NCI-H1105 treated with DMSO at 0.1 percent for 48 hours (cell line): ENCODE results near the gene CCNYL1.

ENCODE experiments used
- DNase-seq: peaks from one replicate; lab custom pipeline; 2025; lab: John Stamatoyannopoulos, UW

CCNYL1 gene

DNA sequence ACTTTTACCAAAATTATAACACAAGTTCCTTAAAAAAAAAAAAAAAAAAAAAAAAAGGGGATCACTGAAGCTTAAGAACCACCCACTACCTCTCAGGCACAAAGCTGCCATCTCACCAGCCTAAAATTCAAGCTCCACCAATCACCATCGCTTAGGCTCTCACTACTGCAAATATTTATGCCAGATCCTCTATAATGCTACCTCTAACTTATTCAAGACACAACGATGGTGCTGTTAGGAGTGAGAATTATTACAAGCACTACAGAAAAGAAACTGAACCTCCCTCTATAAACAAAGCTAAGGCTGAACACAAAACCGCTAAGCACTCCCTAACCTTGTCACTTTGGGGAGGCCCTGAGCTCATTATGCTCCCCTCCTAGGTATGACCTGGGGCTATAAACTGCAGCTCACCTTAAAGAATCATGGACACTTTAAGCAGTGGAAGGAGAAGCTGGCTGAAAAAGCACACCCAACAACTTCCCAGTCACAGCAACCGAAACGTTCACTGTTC is 54.7 kb downstream of the CCNYL1 start:
- no peak for DNase-seq

DNA sequence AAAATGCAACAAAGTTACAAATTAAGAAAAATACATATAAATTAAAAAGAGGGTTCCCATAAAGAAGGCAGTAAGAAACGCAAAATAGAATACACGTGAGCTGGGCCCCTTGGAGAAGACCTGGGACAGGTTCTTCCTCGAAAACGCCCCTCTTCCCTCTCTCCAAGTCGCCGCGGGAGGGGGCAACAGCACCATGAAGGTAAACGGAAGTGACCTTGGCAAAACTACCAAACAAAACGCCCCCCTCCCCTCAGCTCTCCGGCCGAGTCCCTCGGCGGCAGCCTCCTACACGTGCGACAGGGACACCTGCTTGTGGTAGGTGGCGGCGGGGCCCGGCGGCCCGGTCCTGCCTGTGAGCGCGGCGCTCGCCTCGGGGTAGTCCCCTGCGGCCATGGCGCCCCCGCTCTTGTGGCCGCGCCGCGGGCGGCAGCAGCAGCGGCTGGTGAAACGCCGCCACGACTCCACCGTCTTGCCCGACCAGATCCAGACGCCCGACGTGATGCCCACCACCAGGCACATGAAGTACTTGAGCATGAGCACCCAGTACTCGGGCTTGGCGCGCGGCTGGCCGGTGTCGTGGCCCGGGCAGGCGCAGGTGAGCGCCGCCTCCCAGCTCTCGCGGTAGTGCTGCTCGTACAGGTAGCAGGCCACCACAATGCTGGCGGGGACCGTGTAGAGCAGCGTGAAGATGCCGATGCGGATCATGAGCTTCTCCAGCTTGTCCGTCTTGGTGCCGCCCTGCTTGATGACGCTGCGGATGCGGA is 55.4 kb downstream of the CCNYL1 start:
- peak; percentile 61 for DNase-seq

DNA sequence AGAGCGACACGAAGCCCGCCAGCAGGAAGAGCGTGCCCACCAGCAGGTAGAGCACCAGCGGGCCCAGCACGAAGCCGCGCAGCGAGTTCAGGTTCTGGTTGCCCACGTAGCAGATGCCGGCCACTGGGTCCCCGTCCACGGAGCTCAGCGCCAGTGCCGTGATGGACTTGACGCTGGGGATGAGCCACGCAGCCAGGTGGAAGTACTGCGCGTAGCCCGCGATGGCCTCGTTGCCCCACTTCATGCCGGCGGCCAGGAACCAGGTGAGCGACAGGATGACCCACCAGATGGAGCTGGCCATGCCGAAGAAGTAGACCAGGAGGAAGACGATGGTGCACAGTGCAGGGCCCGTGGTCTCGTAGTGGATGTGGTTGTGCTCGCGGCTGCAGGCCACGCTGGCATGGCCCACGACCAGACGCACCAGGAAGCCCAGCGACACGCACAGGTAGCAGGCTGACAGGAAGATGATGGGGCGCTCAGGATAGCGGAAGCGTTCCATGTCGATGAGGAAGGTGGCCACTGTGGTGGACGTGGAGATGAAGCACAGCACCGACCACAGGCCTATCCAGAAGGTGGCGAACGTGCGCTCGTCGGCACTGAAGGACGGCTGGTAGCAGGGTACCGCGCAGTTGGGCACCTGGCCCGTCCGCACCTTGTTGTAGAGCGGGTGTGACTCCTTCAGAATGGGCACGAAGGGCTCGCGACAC is 56.2 kb downstream of the CCNYL1 start:
- DNase-seq: peak; percentile 37

DNA sequence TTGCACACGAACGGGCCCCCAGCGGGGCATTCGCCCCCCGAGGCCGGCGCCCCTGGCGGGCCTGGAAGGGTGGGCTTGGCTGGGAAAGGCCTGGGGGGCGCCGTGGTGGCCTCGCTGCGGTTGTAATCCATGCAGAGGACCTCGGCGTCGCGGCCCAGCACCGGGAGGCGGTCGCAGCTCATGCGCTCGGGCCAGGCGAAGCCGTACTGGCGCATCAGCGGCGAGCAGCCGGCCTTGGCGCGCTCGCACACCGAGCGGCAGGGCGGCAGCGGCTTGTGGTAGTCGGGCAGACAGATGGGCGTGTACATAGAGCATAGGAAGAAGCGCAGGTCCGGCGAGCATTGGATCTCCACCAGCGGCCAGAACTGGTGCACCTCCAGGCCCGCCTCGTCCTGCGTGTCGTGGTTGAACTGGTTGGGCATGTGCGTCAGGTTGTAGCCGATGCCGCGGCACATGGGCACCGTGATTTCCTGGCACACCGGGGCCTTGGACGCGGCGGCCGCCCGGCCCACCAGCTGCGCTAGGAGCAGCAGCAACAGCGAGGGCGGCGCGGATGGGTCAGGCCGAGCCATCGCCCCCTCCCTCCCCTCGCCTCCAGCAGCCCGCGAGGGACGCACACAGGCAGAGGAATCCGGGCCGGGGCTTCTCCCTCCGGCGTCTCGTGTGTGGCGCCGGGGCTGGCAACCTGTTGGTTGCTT is 56.9 kb downstream of the CCNYL1 start:
- DNase-seq: peak; percentile 33

DNA sequence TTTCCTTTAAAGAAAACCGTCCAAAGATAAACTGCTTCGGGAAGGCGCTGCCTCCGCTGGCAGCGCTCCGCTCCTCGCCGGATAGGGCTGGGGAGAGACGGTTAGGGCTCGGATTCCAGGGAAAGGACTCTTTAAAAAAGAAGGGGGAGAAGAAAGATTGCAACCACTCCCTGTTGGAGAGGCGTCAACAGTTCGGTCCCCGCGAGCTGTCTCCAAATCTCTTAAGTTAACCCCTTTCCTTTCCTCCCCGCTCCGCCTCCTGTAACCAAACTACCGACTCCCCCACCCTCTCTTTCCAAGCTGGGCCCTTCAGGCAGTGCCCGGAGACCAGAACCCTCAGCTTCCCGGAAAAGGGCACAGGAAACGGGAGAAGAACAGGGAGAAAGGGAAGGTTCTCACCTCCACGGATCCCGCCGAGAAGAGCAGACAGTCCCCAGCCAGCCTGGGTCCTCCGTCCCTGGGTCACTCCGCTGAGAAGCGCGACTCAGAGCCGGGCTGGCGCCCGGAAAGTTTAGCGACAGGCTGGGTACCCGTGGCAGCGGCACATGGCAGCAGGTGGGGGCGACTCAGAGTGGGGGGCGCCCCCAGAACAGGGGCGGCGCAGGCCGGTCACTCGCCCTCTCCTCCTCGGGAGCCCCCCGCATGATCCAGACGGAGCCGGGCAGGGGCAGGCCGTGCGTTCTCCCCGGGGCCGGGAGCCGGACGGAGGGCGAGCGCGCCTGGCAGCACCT is 57.6 kb downstream of the CCNYL1 start:
- peak; percentile 33 for DNase-seq

DNA sequence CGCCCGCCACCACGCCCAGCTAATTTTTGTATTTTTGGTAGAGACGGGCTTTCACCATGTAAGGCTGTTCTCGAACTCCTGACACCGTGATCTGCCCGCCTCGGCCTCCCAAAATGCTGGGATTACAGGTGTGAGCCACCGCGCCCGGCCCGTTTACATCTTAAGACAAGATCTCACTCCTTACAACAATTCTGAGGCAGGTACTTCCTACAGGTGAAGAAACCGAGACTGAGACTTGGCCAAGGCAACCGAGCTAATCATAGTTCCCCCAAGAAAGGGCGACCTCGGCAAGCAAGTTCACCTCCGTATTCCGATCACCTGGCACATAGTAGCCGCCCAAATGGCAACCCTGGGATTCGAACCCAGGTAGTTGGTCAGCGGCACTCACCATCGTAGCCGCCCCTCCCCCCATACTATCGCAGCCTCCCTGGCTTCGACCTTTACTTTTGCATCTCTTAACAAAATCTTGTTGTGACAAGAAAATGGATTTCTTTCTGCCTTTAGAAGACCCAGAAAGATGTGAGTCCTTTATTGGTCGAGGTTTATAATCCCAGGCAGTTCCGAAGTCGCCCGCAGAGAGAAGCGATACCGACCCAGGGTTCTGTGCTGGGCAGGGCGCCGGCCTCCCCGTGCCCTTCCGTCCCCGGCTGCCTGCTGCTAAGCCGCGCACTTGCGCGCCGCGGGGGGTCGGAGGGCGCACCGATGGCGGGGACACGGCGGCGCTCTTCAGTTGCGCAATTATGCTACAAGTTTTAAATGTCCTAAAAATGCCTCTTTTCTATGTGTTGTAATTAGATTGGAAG is 59.4 kb downstream of the CCNYL1 start:
- DNase-seq: no peak

DNA sequence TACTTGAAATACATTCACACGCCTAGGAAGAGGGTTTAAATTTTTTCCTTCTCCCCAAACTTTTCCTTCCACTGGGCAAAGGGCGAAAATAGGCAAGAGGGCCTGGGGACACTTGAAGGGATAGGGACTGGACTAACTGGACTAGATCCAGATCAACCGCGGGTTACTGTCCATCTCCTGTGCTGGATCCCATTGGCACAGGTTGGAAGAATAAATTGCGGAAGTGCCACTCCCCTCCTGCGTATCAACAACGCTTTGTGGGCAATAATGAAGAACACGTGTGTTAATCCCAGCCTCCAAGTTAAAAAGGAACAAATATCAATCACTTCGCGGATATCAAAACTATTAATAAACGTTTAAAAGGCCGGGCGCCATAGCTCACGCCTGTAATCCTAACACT is 60.0 kb downstream of the CCNYL1 start:
- DNase-seq: no peak

DNA sequence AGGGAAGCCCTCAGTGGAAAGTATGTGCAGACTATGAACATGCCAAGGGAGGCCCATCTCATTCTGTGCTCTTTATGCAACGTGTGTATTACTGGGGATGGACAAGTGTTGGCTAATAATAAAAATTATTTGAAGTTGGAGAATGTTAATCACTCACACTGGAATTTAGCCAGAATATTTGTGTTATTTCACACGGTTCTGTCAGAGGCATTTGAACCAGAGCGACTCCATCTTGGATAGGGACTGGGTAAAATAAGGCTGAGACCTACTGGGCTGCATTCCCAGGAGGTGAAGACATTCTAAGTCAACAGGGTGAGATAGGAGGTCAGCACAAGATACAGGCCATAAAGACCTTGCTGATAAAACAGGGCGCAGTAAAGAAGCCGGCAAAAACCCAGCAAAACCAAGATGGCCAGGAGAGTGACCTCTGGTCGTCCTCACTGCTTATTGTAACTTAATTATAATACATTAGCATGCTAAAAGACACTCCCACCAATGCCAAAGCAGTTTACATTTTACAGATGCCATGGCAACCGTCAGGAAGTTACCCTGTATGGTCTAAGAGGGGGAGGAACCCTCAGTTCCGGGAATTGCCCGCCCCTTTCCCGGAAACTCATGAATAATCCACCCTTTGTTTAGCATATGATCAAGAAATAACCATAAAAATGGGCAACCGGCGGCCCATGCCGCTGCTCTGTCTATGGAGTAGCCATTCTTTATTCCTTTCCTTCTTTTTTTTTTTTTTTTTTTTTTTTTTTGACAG is 60.8 kb downstream of the CCNYL1 start:
- no peak for DNase-seq

DNA sequence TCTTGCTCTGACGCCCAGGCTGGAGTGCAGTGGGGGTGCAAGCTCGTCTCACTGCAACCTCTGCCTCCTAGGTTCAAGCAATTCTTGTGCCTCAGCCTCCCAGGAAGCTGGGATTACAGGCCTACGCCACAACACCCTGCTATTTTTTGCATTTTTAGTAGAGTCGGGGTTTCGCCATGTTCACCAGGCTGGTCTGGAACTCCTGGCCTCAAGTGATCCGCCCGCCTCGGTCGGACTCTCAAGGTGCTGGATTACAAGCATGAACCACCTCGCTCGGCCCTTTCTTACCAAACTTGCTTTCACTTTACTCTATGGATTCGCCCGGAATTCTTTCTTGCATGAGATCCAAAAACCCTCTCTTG is 61.4 kb downstream of the CCNYL1 start:
- DNase-seq: no peak

DNA sequence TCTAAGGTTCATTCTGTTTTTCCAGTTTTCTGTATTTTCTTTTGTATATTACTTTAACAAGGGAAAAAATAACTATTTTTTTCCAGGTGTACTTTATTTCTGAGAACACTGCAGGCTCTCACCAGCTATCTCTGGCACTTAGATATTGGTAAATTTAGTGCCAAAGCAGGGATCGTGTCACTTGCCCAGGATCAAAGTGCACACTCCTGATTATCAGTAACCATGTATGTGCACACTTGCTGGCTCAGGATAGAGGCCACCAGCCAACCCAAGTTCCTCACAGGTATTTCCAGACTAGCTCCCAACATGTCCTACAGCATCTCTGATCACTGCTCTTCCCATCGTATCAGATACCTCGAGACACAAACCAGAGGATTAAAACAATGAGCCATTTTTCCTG is 64.0 kb downstream of the CCNYL1 start:
- no peak for DNase-seq

DNA sequence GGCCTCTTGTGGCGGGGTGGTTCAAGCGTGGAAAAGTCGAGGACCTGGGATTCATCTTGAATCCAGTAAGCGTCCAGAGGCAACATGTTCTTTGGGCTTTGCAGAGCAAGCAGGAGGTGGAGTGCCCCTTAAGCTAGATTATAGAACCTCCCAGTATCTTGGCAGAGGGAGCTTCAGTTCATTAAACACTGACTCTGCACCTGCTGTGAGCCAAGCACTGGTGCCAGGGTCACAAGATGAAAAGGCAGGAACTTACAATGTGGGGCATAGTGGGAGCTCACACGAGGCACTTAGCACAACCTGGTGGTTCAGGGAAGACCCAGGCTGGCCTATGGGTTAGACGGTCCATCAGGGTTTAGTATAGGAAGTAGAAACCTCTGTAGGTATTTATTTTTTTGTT is 65.7 kb downstream of the CCNYL1 start:
- DNase-seq: no peak

DNA sequence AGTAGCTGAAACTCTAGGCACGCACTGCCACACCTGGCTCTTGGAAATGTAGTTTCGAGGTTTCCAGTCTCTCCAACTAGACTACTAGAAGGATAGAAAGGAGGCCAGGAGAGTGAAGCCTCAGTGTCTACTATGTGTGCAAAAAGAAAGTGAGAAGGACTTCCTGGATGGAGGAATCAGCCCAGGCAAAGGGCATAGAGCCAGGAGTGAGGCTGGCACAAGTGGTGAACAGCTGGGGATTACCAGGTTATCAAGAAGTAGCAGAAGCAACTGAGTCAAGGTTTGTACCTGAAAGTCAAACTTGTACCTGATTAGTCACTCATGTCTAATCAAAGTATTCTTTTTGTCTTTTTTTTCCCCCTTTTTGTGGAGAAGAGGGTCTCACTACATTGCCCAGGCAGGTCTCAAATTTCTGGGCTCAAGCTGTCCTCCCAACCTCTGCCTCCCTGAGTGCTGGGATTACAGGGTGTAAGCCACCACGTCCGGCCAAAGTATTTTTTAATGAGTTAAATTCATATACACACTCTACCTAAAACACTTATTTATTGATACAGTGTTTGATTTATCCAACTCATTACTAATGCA is 67.0 kb downstream of the CCNYL1 start:
- no peak for DNase-seq

DNA sequence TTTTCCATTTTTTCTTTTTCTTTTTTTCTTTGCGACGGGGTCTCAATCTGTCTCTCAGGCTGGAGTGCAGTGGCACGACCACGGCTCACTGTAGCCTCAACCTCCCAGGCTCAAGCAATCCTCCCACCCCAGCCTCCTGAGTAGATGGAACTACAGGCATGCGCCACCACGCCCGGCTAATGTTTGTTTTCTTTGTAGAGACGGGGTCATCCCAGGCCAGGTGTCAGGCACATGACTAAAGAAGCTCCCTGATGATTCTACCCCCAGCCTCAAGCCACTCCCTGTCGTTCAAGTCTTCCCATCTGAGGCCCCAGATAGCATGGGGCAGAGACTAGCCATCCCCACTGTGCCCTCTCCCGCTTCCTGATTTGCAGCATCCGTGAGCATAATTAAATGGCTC is 68.1 kb downstream of the CCNYL1 start:
- DNase-seq: no peak

DNA sequence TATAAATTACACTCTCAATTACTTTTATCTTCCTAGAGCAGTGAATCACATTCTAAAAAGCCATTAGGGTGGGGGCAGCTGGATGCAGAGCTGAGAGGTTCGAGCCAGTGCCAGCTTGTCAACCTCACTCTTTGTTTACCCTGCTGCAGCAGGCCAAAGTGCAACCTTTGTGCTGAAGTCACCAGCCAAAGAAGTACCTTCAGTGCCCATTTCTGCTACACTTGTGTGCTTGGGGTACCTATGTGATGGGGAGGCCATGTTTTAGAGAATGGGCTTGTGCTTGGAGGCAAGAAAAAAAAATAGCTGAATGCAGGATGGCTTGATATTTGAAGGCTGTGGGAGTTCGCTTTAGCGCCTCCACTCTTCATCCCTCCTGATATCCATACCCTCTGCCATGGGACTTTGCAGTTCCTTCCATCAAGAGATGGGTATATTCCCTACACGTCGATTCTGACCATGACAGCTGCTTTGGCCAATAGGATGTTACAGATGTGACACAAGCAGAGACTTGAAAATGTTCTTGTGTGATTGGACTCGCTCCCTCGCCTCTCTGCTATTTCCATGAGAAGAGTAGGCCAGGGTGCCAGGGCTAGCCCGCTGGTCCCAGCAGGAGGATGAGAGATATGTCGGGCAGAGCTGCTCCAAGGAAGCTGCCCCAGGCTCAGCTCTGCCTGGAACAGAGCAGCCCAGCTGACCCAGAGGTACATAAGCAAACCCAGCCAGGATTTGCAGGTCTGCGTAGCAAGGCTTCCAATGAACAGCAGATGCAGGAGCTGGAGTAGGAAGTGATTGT is 71.0 kb downstream of the CCNYL1 start:
- peak; percentile 68 for DNase-seq

DNA sequence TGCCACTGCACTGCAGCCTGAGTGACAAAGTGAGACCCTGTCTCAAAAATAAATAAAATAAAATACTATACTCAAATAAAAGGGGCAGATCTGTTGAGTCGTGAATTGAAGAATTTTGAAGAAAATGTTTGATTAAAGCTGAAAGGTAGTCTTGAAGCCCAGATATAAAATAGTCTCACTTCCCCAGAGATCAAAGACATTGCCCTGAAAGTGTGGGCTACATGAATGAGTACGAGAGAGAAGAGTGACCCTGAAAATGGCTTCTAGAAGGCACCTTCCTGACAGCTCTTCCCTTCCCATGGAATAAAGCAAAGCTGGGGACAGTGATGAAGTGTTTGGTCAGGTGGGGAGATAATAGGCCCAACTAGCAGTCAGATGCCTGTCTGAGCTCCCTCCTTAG is 72.1 kb downstream of the CCNYL1 start:
- no peak for DNase-seq

DNA sequence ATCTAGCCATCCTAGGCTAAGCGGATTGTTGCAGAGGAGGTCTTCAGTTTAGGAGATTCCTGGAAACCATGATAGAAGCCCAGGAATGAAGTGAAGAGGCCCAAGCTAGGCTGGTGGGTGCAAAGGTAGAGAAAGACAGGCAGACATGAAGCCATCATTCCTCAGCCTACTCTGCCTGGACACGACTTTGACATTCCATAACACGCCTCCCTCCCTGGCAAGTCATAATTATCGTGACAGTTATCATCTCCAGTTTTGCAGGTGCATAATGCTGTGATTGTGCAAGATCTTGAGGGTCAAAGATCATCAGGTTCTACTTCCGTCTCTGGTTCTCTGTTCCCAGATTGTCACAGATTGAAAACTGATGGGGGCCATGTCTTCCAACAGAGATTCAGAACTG is 73.5 kb downstream of the CCNYL1 start:
- DNase-seq: no peak

DNA sequence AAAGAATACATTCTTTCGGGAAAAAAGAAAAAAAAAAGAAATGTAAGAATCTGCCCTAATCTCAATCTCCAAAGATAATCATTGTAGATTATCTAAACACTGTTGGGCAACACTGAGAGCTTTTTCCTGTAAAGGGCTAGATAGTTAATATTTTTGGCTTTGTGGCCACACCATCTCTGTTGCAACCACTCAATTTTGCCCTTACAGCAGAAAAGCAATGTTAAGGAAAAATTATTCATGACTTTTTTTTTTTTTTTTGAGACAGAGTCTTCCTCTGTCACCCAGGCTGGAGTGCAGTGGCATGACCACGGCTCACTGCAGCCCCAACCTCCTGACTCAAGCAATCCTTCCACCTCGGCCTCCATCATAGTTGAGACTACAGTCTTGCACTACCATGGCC is 75.6 kb downstream of the CCNYL1 start:
- DNase-seq: no peak

DNA sequence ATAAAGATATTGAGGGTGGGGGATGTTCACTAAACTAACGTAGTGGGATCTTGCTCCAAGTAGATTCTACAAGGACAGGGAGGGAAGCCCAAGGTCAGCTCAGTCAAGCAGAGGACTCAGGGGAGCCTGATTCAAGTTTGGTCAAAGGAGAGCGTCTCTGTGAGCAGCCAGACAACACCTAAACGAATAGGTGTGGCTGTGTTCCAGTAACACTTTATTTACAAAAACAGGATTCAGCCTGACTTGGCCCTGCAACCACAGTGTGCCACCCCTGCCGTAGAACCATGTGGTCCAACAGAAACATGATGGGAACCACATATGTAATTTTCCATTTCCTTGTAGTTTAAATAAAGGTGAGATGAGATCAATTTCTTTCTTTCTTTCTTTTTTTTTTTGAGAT is 76.4 kb downstream of the CCNYL1 start:
- no peak for DNase-seq

DNA sequence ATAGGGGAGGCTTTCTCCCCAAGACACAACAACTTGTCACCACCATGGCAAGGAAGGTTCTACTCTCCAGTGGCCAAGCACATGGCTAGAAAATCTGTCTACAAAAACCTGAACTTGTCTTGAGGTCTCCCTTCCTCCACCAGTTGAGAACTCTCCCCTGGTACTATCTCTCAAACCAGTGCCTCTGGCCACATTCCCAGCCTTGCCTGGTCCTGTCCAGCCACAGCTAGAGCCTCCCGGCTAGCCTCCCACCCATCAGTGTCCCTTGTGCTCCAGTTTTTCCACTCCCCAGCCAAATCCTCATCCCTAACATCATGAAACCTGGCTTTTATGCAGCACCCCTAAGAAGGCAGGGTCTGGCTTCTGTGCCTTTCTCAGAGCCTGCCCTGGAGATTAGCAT is 79.5 kb downstream of the CCNYL1 start:
- DNase-seq: no peak
